ENCODE data around the gene ACP1.

ACP1 gene

DNA sequence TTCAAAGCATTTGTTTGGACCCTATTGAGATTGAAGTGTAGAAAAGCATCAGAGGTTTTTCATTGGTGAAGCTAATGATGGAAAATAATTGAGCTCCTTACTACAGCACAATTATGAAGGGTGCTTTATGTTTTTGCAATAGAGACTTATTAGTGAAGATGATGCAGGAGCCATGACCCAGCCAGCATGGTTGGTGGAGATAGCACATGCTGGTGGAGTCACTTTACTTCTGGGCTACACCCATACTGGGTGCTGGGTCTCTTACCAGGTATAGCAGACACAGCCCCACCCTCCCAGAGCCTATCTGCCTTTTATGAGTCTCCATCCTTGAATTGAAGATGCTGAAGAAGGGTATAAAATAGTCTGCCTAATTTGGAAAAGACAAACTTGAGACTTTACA lies 3.6 kb downstream of the ACP1 start:
- Histone ChIP-seq H3K79me2 (ENCODE audit: insufficient read depth, low read length) (peaks cover 84% of the 10 kb centered on the region), H3K9me2 (replicated peaks; ENCODE audit: insufficient read depth, low read length) (no peaks in the 10 kb centered on the region), H3F3A (ENCODE audit: insufficient read depth) (no peaks in the 10 kb centered on the region), H3K9ac (ENCODE audit: low read length) (0 out of 2 replicates have a peak overlapping the region, but pooled peaks have one; percentile 10), H3K4me3 (ENCODE audit: insufficient read depth, low read length, poor library complexity, severe bottlenecking) (no peak overlapping the region), H2AFZ (ENCODE audit: low read depth, low read length, severe bottlenecking) (no peak overlapping the region), H3K27ac (ENCODE audit: low read depth, low read length) (no peak overlapping the region), H3K4me2 (ENCODE audit: low read depth, low read length, poor library complexity, severe bottlenecking) (peak overlapping the region; percentile 99), H3K9me3 (ENCODE audit: insufficient read depth, low read length) (no peaks in the 10 kb centered on the region), H3K36me3 (ENCODE audit: low read length) (peaks cover 10% of the 10 kb centered on the region; the same call in 1 of the 2 replicates), H3K27me3 (ENCODE audit: low read length) (no peaks in the 10 kb centered on the region), H4K20me1 (ENCODE audit: low read depth, low read length) (peaks cover 43% of the 10 kb centered on the region; the same call in 1 of the 2 replicates)
- TF ChIP-seq, protein P1, sequence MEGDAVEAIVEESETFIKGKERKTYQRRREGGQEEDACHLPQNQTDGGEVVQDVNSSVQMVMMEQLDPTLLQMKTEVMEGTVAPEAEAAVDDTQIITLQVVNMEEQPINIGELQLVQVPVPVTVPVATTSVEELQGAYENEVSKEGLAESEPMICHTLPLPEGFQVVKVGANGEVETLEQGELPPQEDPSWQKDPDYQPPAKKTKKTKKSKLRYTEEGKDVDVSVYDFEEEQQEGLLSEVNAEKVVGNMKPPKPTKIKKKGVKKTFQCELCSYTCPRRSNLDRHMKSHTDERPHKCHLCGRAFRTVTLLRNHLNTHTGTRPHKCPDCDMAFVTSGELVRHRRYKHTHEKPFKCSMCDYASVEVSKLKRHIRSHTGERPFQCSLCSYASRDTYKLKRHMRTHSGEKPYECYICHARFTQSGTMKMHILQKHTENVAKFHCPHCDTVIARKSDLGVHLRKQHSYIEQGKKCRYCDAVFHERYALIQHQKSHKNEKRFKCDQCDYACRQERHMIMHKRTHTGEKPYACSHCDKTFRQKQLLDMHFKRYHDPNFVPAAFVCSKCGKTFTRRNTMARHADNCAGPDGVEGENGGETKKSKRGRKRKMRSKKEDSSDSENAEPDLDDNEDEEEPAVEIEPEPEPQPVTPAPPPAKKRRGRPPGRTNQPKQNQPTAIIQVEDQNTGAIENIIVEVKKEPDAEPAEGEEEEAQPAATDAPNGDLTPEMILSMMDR (IDR thresholded peaks at IDR 0.05; ENCODE audit: insufficient read depth, low read length, poor library complexity, severe bottlenecking): no peak
- no peak for TF ChIP-seq EZH2phosphoT487 (conservative IDR thresholded peaks at IDR 0.05; ENCODE audit: low read length)

DNA sequence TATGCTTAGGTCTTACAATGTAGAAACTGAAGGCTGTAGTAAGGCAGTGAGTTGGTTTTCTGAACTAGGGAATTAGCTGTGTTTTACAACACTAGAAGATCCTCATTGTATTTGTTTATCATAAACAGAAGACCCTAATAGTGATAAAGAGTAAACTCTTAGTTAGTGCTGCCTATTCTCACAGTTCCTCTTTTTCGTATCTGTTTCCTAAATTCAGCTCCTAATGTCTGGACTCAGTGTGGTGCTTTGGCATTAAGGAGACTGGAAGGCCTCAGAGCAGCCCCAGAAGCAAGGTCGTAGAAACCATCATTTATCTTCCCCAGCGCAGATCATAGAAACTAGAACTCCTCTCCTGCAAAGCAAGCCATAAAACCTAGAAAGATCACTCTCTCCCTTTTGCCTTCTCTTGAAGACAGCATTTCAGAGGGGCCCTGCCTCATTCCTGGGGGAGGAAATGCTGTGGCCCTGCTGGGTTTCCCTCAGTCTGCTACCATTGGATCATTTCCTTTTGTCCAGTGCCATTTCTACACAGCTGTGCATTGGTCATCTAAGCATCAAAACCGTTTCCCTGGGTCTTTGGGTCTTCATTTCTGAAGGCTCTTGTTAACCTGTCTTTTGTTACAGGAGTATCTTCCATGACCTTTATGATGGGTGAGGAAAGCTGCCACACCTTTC lies 4.7 kb downstream of the ACP1 start:
- no peak overlapping the region for H2AFZ ChIP-seq (ENCODE audit: low read depth, low read length, severe bottlenecking)
- no peak overlapping the region for H3K4me3 ChIP-seq (ENCODE audit: insufficient read depth, low read length, poor library complexity, severe bottlenecking)
- H4K20me1 ChIP-seq (ENCODE audit: low read depth, low read length): peaks cover 46% of the 10 kb centered on the region
- no peaks in the 10 kb centered on the region for H3F3A ChIP-seq (ENCODE audit: insufficient read depth)
- H3K9me2 ChIP-seq (replicated peaks; ENCODE audit: insufficient read depth, low read length): no peaks in the 10 kb centered on the region
- TF ChIP-seq EZH2phosphoT487 (conservative IDR thresholded peaks at IDR 0.05; ENCODE audit: low read length): no peak
- TF ChIP-seq, protein P1 (IDR thresholded peaks at IDR 0.05; ENCODE audit: insufficient read depth, low read length, poor library complexity, severe bottlenecking): no peak
- no peaks in the 10 kb centered on the region for H3K27me3 ChIP-seq (ENCODE audit: low read length)
- H3K4me2 ChIP-seq (ENCODE audit: low read depth, low read length, poor library complexity, severe bottlenecking): peak overlapping the region; percentile 99
- no peak overlapping the region for H3K27ac ChIP-seq (ENCODE audit: low read depth, low read length)
- H3K9me3 ChIP-seq (ENCODE audit: insufficient read depth, low read length): no peaks in the 10 kb centered on the region
- peaks cover 15% of the 10 kb centered on the region; the same call in 1 of the 2 replicates for H3K36me3 ChIP-seq (ENCODE audit: low read length)
- peaks cover 96% of the 10 kb centered on the region for H3K79me2 ChIP-seq (ENCODE audit: insufficient read depth, low read length)
- no peak overlapping the region for H3K9ac ChIP-seq (ENCODE audit: low read length)

- no peak overlapping the region for H3K27ac ChIP-seq (ENCODE audit: low read depth, low read length)
- peaks cover 98% of the 10 kb centered on the region for H3K79me2 ChIP-seq (ENCODE audit: insufficient read depth, low read length)
- H3K9me2 ChIP-seq (replicated peaks; ENCODE audit: insufficient read depth, low read length): no peaks in the 10 kb centered on the region
- no peak for TF ChIP-seq EZH2phosphoT487 (conservative IDR thresholded peaks at IDR 0.05; ENCODE audit: low read length)
- TF ChIP-seq, protein P1 (IDR thresholded peaks at IDR 0.05; ENCODE audit: insufficient read depth, low read length, poor library complexity, severe bottlenecking): no peak
- peaks cover 52% of the 10 kb centered on the region for H4K20me1 ChIP-seq (ENCODE audit: low read depth, low read length)
- no peaks in the 10 kb centered on the region for H3K27me3 ChIP-seq (ENCODE audit: low read length)
- H3K4me3 ChIP-seq (ENCODE audit: insufficient read depth, low read length, poor library complexity, severe bottlenecking): no peak overlapping the region
- no peak overlapping the region for H2AFZ ChIP-seq (ENCODE audit: low read depth, low read length, severe bottlenecking)
- no peak overlapping the region for H3K9ac ChIP-seq (ENCODE audit: low read length)
- no peaks in the 10 kb centered on the region for H3K9me3 ChIP-seq (ENCODE audit: insufficient read depth, low read length)
- no peaks in the 10 kb centered on the region for H3F3A ChIP-seq (ENCODE audit: insufficient read depth)
- H3K4me2 ChIP-seq (ENCODE audit: low read depth, low read length, poor library complexity, severe bottlenecking): no peak overlapping the region
- peaks cover 19% of the 10 kb centered on the region; the same call in 1 of the 2 replicates for H3K36me3 ChIP-seq (ENCODE audit: low read length)
These were observed 6.1 kb downstream of the ACP1 start for GRCh38 chr2:270861-271260.
